HepG2 (cell line): ENCODE results near the gene PLLP. TPM values are rescaled to one million over a fixed set of nuclear protein-coding genes. Genes with fewer than 3 reads are reported as not detected.

ENCODE experiments used
- ADNP ChIP-seq: sonication (generic); formaldehyde crosslinking; IDR thresholded peaks from 2 replicates; pipeline ENCODE4 v1.4.0; 2020; ENCODE audit warnings: missing genetic modification reagents
- BCLAF1 ChIP-seq: fragments of 450-650 bp; IDR thresholded peaks from 2 replicates; pipeline ENCODE4 v1.6.1; 2017; ENCODE audit warnings: mild to moderate bottlenecking
- FOXO4 ChIP-seq: sonication (generic); formaldehyde crosslinking; conservative IDR thresholded peaks from 2 replicates; pipeline ENCODE4 v1.8.1; 2023; ENCODE audit warnings: missing genetic modification reagents
- FOXP1 ChIP-seq, 2 experiments: fragments of 450-650 bp in 1 of 2; IDR thresholded peaks; 2 replicates each; pipeline ENCODE4 v1.6.1; 2017 to 2018; ENCODE audit warnings: antibody characterized with exemption in 1 of 2
- GABPA ChIP-seq, 2 experiments: IDR thresholded peaks; 2 replicates each; pipeline ENCODE4 v1.6.1; 2011 to 2016; ENCODE audit warnings: low read depth in 2 of 2, low read length in 1 of 2, missing biosample characterization in 1 of 2, missing genetic modification characterization in 1 of 2
- HDAC1 ChIP-seq: sonication (generic); formaldehyde crosslinking; IDR thresholded peaks from 2 replicates; pipeline ENCODE4 v1.5.1; 2020; ENCODE audit warnings: mild to moderate bottlenecking, missing genetic modification reagents
- LBX2 ChIP-seq: sonication (generic); formaldehyde crosslinking; IDR thresholded peaks from 2 replicates; pipeline ENCODE4 v1.5.0; 2020; ENCODE audit warnings: missing genetic modification reagents, mild to moderate bottlenecking, borderline replicate concordance
- MAFG ChIP-seq: sonication (generic); formaldehyde crosslinking; IDR thresholded peaks from 2 replicates; pipeline ENCODE4 v1.5.1; 2020; ENCODE audit warnings: mild to moderate bottlenecking, missing genetic modification reagents
- MAZ ChIP-seq, 2 experiments: sonication (generic) in 1 of 2; formaldehyde crosslinking in 1 of 2; IDR thresholded peaks; 2 replicates each; pipeline versions ENCODE4 v1.5.0 to v1.6.1; 2012 to 2020; ENCODE audit warnings: low read depth in 2 of 2, mild to moderate bottlenecking in 2 of 2, borderline replicate concordance in 1 of 2, improper control_type of control experiment in 1 of 2, low read length in 1 of 2, missing genetic modification reagents in 1 of 2, moderate library complexity in 1 of 2
- MLLT10 ChIP-seq: sonication (generic); formaldehyde crosslinking; IDR thresholded peaks from 2 replicates; pipeline ENCODE4 v1.4.0; 2020; ENCODE audit warnings: missing genetic modification reagents
- NR2F2 ChIP-seq: IDR thresholded peaks from 2 replicates; pipeline ENCODE4 v1.6.1; 2012; ENCODE audit warnings: low read depth, inconsistent platforms, borderline replicate concordance
- PRMT3 ChIP-seq: sonication (generic); formaldehyde crosslinking; IDR thresholded peaks from 2 replicates; pipeline ENCODE4 v1.8.1; 2022; ENCODE audit warnings: low read depth, mild to moderate bottlenecking, moderate library complexity, missing genetic modification reagents, borderline replicate concordance
- ZNF235 ChIP-seq: sonication (generic); formaldehyde crosslinking; IDR thresholded peaks from 2 replicates; pipeline ENCODE4 v1.8.1; 2023; ENCODE audit warnings: mild to moderate bottlenecking, missing genetic modification reagents, borderline replicate concordance
- ZNF251 ChIP-seq: sonication (generic); formaldehyde crosslinking; IDR thresholded peaks from 2 replicates; pipeline ENCODE4 v1.9.0; 2021; ENCODE audit warnings: mild to moderate bottlenecking, missing genetic modification reagents
- ZNF264 ChIP-seq: sonication (generic); formaldehyde crosslinking; IDR thresholded peaks from 2 replicates; pipeline ENCODE4 v1.4.0; 2020; ENCODE audit warnings: missing genetic modification reagents
- ZNF282 ChIP-seq: fragments of 450-650 bp; IDR thresholded peaks from 2 replicates; pipeline ENCODE4 v1.6.1; 2018; ENCODE audit not compliant: partially characterized antibody
- ZNF674 ChIP-seq: sonication (generic); formaldehyde crosslinking; IDR thresholded peaks from 2 replicates; pipeline ENCODE4 v1.5.0; 2020; ENCODE audit warnings: low read depth, mild to moderate bottlenecking, missing genetic modification reagents
- ZNF740 ChIP-seq: sonication (generic); formaldehyde crosslinking; IDR thresholded peaks from 2 replicates; pipeline ENCODE4 v1.4.0; 2020; ENCODE audit warnings: missing genetic modification reagents
- ZNF75D ChIP-seq: sonication (generic); formaldehyde crosslinking; IDR thresholded peaks from 2 replicates; pipeline ENCODE4 v1.8.1; 2023; ENCODE audit warnings: missing genetic modification reagents, mild to moderate bottlenecking, borderline replicate concordance
- ZNF841 ChIP-seq: sonication (generic); formaldehyde crosslinking; IDR thresholded peaks from 2 replicates; pipeline ENCODE4 v1.8.1; 2023; ENCODE audit warnings: missing genetic modification reagents, borderline replicate concordance
- ZZZ3 ChIP-seq: sonication (generic); formaldehyde crosslinking; IDR thresholded peaks from 2 replicates; pipeline ENCODE4 v1.4.0; 2020; ENCODE audit warnings: missing genetic modification reagents, mild to moderate bottlenecking, borderline replicate concordance
- polyA plus RNA-seq, 8 experiments: library from polyadenylated mRNA; depleted of rRNA in 3 of 8; stranded (reverse) in 7 of 8; unstranded in 1 of 8; fragments of >200 nt; fragmentation: Illumina TruSeq in 4 of 8; extraction: Trizol in 4 of 8; gene quantifications; 2 replicates each; pipeline versions ENCODE4 v1.2.1 to v1.2.3, GENCODE V29; 2011 to 2016; ENCODE audit warnings: low read depth in 4 of 8, missing spikeins in 1 of 8, mixed read lengths in 1 of 8; ENCODE audit not compliant: insufficient read depth in 1 of 8
- total RNA-seq, 5 experiments: library from RNA; depleted of rRNA; stranded (reverse); fragments of >200 nt; fragmentation: Illumina TruSeq; extraction: Trizol; gene quantifications; 2 replicates each; pipeline ENCODE4 v1.2.3, GENCODE V29; 2016; ENCODE audit warnings: low read depth in 1 of 5

Gene PLLP
- total and polyA plus RNA-seq, 2 of the 13 experiments (the other 11 are each of a cell fraction or from before 2014, with no cell fraction given): 60.6 to 127 TPM

- TF ChIP-seq ZZZ3 (CRISPR knock-in tag): no peak
- 0 out of 2 replicates have a peak, but pooled peaks have one; percentile 43 for TF ChIP-seq ZNF251
- no peak for TF ChIP-seq MAZ (IDR thresholded peaks at IDR 0.05; ENCODE audit: borderline replicate concordance, low read depth, low read length)
- TF ChIP-seq MAZ (CRISPR knock-in tag; IDR thresholded peaks at IDR 0.05; ENCODE audit: low read depth): no peak; the same call in none of the 2 replicates
- no peak for TF ChIP-seq GABPA (IDR thresholded peaks at IDR 0.05; ENCODE audit: low read depth, low read length)
- TF ChIP-seq GABPA (CRISPR knock-in tag; IDR thresholded peaks at IDR 0.05; ENCODE audit: low read depth): peak; percentile 54
- peak; percentile 54; the same call in 1 of the 2 replicates for TF ChIP-seq ZNF235
- TF ChIP-seq PRMT3 (CRISPR knock-in tag): no peak; the same call in 1 of the 2 replicates
- TF ChIP-seq MLLT10: no peak
- TF ChIP-seq ZNF841 (CRISPR knock-in tag): no peak
- TF ChIP-seq LBX2 (CRISPR knock-in tag): no peak
- no peak for TF ChIP-seq ZNF282
- TF ChIP-seq ZNF674: no peak
- peak; percentile 69; the same call in 1 of the 2 replicates for TF ChIP-seq NR2F2
- peak; percentile 88 for TF ChIP-seq ZNF264 (CRISPR knock-in tag)
- no peak for TF ChIP-seq ZNF75D (CRISPR knock-in tag)
- TF ChIP-seq ZNF740 (CRISPR knock-in tag): no peak; the same call in 1 of the 2 replicates
- TF ChIP-seq FOXO4 (CRISPR knock-in tag): no peak
- TF ChIP-seq HDAC1 (CRISPR knock-in tag): peak; percentile 70
- TF ChIP-seq ADNP (CRISPR knock-in tag): peak; percentile 69; the same call in 1 of the 2 replicates
- TF ChIP-seq BCLAF1: no peak
- TF ChIP-seq MAFG (CRISPR knock-in tag): no peak
- TF ChIP-seq FOXP1 (IDR thresholded peaks at IDR 0.05): no peak
- TF ChIP-seq FOXP1 (CRISPR knock-in tag; IDR thresholded peaks at IDR 0.05): peak; percentile 3; the same call in 1 of the 2 replicates
These were observed 15.4 kb upstream of the PLLP start (continued) for GRCh38 chr16:57299719-57300386.
